ENCODE measurements around the gene HOXA10.

DNA sequence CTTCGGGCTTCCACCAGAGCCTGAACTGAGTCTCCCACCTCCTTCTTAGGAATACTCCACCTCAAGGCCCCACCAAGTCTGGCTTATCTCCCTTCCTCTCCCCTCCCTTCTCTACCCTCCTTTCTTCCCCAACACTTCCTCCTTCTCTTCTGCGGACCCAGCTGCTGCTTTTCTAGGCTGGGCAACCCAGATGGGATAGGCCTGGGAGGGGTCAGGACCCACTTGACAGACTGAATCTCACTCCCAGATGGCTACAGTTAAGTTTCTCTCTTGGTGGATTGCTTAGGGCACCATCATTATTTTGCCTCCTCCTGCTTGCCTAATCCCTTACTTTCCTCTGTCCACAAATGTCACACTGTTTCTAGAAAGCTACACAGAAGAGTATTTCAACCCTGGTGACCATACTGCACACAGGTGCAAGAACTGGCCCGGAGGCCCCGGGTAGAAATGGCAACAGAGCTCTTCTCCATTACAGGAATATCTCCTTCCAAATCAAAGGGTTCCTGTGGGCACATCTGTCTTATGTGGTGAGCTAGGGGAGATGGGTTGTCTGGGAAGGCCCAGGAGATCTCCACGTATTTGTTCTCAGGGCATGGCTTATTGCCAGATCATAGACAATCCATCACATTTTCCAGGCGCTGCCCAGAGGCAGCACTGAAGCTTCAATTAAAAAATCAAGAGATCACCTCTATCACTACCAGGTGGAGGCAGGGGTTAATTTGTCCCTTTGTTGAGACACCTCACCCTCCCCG lies 16.1 kb upstream of the HOXA10 start:
- TF ChIP-seq POLR2A (IDR thresholded peaks at IDR 0.05) (no peak), CTCF (IDR thresholded peaks at IDR 0.05) (no peak)

All from heart left ventricle (tissue), 13 donors.